ENCODE measurements around the gene TMEM132C. TPM values are rescaled to one million over a fixed set of nuclear protein-coding genes. Genes with fewer than 3 reads are reported as not detected.

TMEM132C gene
- total RNA-seq, 1 experiment from 2014 or later, result not detected

DNA sequence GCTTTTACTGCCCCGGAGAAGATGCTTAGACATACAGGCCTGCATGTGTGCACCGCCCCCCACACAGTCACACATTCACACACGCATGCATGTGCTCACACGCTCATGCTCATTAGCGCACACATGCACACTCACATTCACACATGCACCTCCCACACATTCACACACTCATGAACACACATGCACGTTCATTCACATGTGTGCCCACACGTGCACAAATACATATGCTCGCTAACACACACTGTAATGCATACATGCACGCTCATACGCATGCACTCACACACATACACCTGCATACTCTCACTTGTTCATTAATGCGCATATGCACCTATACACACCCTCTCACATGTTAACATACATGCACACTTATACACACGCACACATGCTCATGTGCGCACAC, 21.9 kb downstream of the TMEM132C start:
- DNase-seq (ENCODE audit: low read depth), result no peak

GRCh38 chr12:128290938-128291337, 24.0 kb downstream of the TMEM132C start:
- no peak for DNase-seq (ENCODE audit: low read depth)

- DNase-seq (ENCODE audit: low read depth), result no peak
These were observed 31.2 kb downstream of the TMEM132C start for GRCh38 chr12:128298091-128298748.

GRCh38 chr12:128305336-128305892, 38.4 kb downstream of the TMEM132C start:
- DNase-seq (ENCODE audit: low read depth), result no peak

DNA sequence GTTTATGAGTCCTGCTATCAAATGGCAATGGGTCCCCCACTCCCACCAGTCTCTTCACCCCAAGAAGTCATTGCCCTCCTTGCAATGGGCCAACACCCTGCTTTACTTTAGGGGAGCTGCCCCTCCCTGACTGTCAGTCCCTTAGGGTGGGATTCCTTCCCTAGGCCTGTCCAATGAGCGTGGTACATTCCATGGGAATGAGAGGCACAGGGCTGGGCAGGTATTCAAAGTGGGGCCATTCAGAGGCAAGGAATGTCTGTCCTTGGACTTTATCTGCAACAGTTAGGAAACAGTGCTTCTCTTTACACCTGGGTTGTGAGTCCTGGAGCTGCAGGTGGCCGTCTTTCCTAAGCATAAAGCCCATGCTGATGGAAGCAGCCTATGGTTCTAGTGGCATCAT, 40.8 kb downstream of the TMEM132C start:
- no peak for DNase-seq (ENCODE audit: low read depth)

DNA sequence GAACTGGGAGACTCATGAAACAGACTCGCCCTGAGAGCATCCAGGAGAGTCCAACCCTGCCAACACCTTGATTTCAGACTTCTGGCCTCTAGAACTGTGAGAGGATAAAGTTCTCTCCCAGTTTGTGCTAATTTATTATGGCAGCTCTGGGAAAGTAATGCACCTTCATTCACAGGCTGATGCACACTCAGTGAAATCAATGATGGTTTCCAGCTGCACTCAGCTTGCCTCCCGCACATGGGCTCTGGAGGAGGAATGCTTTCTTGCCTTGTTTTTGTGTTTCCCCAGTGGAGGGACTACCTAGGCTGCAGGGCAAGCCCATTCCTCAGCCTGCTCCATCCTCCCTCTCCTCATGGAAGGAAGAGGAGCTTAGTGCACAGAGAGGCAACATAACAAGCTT, 45.7 kb downstream of the TMEM132C start:
- no peak for DNase-seq (ENCODE audit: low read depth)

GRCh38 chr12:128313931-128314330, 47.0 kb downstream of the TMEM132C start:
- DNase-seq (ENCODE audit: low read depth), result no peak

DNA sequence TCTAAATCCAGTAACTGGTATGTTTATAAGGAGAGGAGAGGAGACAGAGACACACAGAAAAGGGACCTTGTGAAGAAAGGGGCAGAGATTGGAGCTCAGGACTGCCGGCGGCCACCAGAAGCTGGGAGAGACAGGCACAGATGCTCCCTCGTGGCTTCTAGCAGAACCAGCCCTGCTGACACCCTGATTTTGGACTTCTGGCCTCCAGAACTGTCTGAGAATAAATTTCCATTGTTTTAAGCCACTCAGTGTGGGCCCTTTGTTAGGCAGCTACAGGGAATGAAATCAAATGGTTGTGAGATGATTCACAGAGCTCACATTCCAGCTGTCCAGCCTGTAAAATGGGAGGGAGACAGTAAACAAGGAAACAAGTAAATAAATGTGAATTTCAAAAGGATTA, 47.6 kb downstream of the TMEM132C start:
- no peak for DNase-seq (ENCODE audit: low read depth)

- no peak for DNase-seq (ENCODE audit: low read depth)
These were observed 49.1 kb downstream of the TMEM132C start for GRCh38 chr12:128316078-128316477.

- DNase-seq (ENCODE audit: low read depth), result no peak
These were observed 50.1 kb downstream of the TMEM132C start for GRCh38 chr12:128316973-128317526.

DNA sequence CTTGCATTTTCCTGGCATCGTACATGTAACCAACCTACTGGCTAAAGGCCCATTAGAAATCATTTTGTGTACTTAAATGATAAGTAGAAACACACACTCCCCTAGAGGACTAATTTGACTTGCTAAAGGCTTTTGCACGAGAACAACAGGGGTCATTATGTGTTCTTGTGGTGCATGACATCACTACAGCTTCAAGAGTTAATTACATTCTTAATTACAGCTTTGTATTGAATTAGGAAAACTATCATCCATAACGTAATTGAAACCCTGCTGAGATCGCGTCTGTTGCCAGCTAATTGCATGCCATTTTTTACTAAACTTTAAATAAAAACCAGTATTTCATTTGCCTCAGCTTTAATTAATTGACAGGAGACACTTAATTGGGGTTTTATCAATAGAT, 51.4 kb downstream of the TMEM132C start:
- no peak for DNase-seq (ENCODE audit: low read depth)

GRCh38 chr12:128318946-128319345, 52.0 kb downstream of the TMEM132C start:
- DNase-seq (ENCODE audit: low read depth), result no peak

- no peak for DNase-seq (ENCODE audit: low read depth)
These were observed 55.4 kb downstream of the TMEM132C start for GRCh38 chr12:128322341-128322740.

DNA sequence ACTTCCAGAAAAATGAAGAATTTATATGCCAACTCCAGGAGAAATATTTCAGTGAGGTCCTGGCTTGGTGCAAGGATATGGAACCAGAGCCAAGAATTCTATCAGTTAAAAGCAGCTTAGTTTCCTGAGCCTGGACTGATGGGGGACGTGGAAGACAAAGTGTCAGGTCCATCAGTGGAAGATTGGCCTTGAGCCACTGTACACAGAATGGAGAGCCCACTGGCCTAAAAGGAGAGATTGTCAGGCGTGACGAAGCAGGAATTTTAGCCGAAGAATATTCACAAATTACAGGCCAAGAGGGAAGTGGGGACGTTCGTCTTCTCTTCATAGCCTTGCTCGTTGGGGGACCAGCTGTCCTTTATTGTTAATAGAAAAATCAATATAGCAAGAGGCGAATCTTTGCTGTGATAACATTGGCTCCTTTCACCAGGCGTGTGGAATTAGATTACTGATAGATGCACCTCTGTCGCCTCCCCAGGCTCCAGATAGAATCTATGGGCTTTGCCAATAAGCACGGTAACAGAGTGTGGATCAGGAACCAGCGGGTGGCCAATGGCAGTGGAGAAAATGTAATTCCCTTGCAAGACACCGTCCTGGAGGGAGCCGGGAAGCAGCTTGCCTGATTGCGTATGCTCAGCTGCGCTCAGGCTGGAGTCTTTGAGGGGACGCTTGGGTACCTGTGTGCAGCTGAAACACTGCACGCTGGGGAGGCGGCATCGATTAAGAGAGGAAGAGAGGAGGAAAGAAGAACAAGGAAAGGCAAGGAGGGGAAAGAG, 56.4 kb downstream of the TMEM132C start:
- no peak for DNase-seq (ENCODE audit: low read depth)

GRCh38 chr12:128325646-128326045, 58.7 kb downstream of the TMEM132C start:
- no peak for DNase-seq (ENCODE audit: low read depth)

DNA sequence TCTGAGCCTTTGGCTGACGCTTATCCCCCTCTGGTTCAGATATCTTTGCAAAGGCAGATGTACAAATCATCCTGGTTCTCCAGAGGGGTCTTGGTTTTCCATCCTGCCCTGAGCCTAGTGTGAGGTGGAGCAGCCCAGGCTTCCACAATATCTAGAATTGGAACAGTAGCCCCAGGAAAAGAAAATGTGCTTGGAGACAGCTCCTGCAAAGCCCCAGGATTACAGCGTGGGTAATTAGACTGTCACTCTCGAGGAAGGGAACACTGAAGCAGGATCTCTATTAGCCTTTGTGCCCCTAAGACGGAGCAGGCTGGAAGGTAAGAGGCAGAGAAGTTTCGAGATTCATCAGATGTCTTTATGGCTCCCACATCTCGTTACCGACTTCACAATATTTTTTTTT, 59.4 kb downstream of the TMEM132C start:
- DNase-seq (ENCODE audit: low read depth), result no peak

GRCh38 chr12:128328961-128329360, 62.0 kb downstream of the TMEM132C start:
- no peak for DNase-seq (ENCODE audit: low read depth)

DNA sequence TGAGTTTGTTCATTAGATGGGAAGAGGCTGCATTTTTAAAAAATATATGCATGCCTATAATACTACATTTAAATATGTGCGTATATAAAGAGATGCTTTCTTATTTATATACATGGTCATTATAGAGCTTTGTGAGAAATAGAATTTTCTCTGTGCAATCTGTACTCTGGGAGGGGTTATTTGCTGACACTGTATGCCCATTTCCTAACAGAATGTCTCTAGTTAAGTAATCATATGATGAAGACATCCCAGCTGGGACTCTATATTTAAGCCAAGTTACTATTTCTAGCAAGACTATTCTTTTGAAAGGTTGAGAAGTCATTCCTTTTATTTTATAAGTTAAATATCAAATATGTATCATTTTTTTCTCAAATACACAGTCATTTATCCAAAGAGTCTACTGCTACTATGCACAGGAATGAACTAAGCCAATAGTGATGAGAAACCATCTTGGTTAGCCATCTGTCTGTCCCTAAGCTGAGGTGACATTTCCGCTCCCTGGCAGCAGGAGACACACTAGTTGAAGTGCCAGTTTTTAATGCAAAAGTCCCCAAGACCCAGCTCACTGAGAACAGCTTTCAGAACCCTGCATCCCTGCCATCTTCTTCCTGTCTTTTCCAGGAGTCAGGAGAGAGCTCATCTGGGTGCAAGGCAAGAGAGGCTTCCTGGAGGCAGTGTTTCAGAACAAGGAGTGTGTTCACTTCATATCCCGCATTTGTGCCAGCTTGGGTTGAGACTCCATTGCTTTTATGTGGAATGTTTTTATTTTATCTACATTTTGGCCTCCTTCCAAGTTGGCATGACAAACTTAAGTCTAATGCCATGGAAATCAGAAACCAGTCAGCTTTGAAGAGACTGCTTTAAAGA, 69.5 kb downstream of the TMEM132C start:
- no peak for DNase-seq (ENCODE audit: low read depth)

GRCh38 chr12:128337071-128337345, 70.0 kb downstream of the TMEM132C start:
- no peak for DNase-seq (ENCODE audit: low read depth)

GRCh38 chr12:128337431-128338170, 70.6 kb downstream of the TMEM132C start:
- DNase-seq (ENCODE audit: low read depth), result no peak

DNA sequence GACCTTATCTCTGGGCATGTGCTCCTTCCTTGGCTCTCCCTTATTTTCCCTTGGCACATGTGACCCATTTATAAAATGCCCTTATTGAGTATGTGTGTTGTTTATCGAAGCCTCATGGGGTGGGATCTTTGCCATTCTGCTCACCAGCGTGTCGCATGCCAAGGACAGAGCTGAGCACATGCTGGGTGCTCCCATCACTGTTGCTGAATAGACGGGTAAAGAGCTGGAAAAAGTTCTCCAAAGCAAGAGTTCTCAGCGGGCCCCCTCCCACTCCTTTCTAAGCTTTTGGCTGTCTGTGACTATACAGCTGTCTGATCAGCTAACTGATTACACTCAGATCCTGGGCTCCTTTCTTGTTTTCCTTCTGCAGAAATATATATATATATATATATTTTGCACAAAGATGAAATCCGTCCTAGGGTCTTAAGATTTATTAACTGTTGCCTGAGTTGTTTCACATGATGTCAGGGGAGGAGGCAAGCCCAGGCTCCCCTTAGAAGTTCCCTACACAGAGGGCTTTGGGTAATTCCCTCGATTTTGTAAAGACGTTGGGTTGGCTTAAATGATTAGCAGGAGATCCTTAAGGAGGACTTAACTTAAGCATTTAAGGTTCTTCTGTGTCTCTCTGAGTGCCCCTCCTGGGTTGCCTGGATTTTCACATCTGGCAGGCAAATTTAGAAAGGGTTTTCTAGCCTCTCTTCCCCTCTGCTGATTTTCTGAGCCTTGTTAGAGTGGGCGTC, 71.6 kb downstream of the TMEM132C start:
- DNase-seq (ENCODE audit: low read depth), result no peak

Measured in RPMI7951 (cell line).